ENCODE measurements around the gene SLAIN2.
"Not testable (repeated sequence)": the region's sequence is repeated elsewhere in the genome, so short reads cannot be mapped to it uniquely, and the experiment has no call there.

SLAIN2 gene

DNA sequence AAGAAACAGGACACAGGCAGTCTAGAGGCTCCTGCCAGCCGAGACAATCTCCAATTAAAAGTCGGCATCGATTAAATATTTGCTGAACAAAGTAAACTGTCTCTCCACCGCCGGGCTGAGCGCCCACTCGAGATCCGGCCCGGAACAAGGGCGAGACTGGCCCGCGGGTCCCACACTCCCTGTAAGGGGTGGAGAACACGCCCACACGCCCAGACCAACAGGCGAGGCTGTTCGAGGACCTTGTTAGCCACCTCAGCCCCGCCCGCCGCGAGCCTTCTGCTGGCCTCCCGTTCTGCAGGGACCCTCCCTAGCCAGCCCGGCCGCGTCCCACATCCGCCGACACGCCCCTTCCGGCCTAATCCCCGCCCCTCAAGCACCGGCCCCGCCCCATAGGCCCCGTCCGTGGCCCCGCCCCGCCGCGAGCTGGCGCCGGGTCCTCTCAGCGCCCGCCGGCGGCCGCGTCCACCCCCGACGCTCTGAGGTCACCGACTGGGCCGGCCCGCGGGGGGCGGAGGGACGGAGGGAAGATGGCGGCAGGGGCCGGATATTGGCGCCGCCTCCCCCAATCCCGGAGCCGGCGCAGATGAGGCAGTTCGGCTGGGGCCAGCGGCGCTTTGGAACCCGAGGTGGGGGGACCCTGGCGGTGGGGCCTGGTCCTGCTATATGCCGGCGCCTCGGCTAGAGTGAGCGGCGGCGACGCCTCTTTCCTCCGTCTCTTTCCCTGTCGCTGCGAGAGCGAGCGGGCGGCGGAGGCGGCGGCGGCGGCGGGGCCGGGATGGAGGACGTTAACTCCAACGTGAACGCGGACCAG is at the start of gene SLAIN2:
Gene SLAIN2 (plus strand): TSS at position 565 of the 811 bp plus-strand sequence. CDS start 211 bp downstream, at position 776.
- DNase-seq (ENCODE audit: low read depth in 2 of 3, low spot score in 2 of 3), result peak; percentile 99 to 100 (median 99)

DNA sequence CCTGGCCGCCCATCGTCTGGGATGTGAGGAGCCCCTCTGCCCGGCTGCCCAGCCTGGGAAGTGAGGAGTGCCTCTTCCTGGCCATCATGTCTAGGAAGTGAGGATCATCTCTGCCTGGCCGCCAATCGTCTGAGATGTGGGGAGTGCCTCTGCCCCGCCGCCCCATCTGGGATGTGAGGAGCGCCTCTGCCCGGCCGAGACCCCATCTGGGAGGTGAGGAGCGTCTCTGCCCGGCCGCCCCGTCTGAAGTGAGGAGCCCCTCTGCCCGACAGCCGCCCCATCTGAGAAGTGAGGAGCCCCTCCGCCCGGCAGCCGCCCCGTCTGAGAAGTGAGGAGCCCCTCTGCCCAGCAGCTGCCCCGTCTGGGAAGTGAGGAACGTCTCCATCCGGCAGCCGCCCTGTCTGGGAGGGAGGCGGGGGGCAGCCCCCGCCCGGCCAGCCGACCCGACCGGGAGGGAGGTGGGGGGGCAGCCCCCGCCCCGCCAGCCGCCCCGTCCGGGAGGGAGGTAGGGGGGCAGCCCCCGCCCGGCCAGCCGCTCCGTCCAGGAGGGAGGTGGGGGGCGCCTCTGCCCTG is 49.0 kb upstream of the SLAIN2 start:
- DNase-seq (ENCODE audit: low read depth in 2 of 3, low spot score in 2 of 3), result not testable (repeated sequence)

DNA sequence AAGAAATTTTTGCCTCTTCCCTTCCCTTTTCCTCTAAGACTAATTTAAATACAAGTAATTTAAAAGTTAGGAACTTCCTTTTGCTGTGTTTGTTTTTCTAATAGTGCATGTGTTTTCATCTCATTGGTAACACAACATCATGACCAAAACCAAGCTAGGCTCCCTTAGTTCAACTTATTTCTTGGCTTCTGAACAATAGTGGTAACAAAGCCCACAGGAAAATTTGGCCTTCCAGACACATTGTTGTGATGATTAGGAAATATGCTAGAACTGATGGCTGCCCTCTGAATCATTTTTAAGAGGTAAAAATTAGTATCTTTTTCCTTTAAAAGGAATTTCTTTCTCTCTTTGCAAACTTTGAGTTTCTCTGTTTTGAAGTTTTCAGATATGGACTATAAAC is 46.2 kb upstream of the SLAIN2 start:
- DNase-seq (ENCODE audit: low read depth in 2 of 3, low spot score in 2 of 3), result no peak

DNA sequence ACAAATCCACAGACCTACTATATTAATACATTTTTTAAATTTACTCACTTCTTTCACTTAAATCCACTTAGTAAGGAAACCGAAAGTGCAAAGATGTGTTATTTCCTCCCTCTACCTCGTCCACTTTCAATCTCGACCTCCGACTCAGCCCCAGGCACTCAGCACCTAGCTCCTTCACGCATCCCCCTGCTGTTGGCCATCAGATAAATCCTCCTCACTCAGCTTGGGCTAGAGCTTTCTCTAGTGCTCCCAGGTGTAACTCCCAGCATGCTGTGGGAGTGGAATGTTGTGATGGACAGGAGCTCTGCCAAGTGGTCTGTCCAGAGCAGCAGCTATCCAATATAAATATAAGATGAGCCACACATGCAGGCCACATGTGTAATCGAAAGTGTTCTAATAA is 45.0 kb upstream of the SLAIN2 start:
- no peak for DNase-seq (ENCODE audit: low read depth in 2 of 3, low spot score in 2 of 3)

DNA sequence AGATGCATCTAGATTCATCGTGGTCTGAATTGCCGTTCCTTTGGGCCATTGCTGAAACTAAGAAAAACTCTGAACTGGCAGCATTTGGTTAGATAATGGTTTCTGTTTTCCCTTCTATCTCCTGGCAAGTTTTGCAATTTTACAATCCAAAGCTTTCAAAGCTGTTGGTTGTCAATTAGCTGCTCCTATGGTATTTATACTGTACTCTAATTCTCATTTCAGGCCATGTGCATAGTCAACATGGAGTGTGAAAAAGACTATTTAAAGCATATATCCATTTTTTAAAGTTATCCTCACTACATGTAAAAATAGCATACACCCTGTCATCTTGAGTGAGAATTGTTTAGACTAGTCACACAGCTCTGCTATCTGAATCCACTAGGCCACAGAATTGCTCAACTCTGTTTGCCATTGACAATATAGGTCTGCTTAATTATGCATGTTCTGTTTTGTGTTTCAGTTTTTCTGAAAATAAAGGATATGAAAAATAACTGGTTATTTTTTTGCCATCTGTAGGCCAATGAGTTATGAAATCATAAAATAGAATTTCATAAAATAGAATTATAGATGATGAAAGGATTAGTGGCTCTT is 44.0 kb upstream of the SLAIN2 start:
- DNase-seq (ENCODE audit: low read depth in 2 of 3, low spot score in 2 of 3), result no peak

DNA sequence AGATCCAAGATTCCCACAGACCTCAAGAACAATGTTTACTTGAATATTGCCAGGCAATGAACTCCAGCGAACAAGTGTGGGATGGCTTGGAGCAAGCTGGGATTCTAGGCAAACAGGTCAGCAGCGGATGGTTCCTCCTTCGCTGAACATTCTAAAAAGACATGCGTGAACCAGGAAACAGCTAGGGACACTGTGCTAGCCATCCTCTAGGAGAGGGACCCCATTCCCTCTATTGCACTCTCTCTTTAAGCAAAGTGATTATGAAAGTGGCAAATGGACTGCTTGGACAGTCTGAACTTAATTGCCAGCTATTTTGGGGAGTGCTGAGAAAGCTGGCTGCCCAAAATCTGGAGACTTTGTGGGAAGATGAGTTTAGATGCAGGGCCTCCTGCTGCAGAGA is 41.8 kb upstream of the SLAIN2 start:
- no peak for DNase-seq (ENCODE audit: low read depth in 2 of 3, low spot score in 2 of 3)

DNA sequence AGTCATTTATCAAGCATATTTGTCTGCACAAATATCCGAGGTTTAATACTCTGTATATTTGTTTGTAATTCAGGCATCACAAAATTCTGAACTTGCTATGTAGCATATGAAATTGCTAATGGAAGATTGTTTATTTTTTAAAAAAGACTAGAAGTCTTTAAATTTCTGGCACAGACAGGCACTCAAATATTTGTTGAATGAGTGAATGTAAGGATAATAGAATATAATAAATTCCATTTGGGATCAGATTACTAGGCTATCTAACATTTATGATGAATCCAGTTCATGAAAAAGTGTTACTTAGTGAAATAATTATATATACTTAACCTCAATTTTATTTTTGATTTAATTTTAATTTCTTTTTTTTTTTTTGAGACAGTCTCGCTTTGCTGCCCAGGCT is 41.3 kb upstream of the SLAIN2 start:
- no peak for DNase-seq (ENCODE audit: low read depth in 2 of 3, low spot score in 2 of 3)

DNA sequence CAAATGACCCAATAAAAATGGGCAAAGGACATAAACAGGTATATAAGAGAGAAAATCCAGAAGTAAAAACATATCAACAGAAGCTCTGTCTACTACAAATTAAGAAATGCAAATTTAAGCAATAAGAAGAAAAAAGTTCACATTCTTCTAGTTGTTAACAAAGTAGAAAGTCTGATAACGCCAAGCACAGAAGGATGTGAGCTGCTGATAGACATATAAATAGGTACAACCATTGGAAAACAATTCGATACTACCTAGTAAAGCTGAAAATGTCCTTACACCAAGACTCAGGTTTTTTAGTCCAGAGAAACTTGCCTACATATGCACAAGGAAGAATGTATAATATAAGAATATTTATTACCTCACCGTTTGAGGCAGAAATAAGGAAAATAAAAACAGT is 35.8 kb upstream of the SLAIN2 start:
- DNase-seq (ENCODE audit: low read depth in 2 of 3, low spot score in 2 of 3), result no peak

DNA sequence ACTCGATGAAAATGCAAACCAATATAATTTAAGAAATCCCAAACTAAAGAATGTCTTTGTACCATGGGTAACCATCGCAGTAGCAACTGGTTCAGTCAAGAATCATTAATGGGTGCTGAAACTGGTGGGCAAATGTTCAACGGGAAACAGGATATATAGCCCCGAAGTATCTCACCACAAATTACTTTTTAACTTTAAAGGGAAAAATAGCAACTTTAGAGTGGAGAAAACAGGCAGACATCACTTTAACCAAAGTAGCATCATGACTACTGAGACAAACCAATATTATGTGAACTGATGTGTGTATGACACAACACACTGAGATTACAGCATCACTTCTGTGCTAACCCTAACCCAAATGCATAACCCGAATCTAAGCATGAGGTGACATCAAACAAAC is 33.8 kb upstream of the SLAIN2 start:
- no peak for DNase-seq (ENCODE audit: low read depth in 2 of 3, low spot score in 2 of 3)

DNA sequence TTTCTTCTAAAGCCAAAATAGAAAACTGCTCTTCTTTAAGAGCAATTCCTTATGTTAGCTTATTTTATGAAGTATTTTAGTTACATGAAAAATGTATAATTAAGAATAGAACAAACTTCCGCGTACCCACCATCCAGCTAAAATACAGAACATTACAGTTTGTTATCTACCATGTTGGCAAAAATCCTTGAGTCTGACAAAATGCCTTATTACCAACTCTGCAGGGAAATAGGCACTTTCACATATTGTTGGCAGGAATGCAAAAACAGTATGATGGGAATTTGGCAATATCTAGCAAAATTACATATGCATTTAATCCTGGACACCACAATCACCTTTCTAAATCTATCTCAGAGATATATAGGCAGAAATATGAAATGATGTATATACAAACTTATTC is 32.4 kb upstream of the SLAIN2 start:
- no peak for DNase-seq (ENCODE audit: low read depth in 2 of 3, low spot score in 2 of 3)

DNA sequence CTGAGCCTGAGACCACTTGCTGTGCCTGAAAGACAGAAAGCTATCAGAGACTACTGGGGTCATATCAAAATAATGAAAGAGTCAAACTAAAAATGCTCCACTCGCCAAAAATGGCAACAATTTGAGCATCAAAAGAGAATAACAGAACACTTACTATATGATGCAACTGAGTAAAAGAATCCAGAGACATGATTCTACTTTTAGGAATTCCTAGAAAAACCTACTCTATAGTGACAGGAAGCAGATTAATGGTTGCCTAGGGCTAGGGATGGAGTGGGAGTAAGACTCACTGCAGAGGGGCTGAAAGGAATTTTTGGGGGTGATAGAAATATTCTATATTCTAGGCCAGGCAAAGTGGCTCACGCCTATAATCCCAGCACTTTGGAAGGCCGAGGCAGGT is 29.4 kb upstream of the SLAIN2 start:
- no peak for DNase-seq (ENCODE audit: low read depth in 2 of 3, low spot score in 2 of 3)

DNA sequence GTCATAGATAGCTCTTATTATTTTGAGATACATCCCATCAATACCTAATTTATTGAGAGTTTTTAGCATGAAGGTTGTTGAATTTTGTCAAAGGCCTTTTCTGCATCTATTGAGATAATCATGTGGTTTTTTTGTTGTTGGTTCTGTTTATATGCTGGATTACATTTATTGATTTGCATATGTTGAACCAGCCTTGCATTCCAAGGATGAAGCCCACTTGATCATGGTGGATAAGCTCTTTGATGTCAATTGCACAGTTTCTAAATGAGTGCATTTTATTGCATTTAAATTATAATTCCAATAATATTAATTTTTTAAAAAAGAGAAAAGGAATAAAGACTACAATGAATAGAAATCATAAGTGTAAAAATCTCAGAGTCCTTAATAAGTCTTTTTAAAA is 26.6 kb upstream of the SLAIN2 start:
- DNase-seq (ENCODE audit: low read depth in 2 of 3, low spot score in 2 of 3), result not testable (repeated sequence)

DNA sequence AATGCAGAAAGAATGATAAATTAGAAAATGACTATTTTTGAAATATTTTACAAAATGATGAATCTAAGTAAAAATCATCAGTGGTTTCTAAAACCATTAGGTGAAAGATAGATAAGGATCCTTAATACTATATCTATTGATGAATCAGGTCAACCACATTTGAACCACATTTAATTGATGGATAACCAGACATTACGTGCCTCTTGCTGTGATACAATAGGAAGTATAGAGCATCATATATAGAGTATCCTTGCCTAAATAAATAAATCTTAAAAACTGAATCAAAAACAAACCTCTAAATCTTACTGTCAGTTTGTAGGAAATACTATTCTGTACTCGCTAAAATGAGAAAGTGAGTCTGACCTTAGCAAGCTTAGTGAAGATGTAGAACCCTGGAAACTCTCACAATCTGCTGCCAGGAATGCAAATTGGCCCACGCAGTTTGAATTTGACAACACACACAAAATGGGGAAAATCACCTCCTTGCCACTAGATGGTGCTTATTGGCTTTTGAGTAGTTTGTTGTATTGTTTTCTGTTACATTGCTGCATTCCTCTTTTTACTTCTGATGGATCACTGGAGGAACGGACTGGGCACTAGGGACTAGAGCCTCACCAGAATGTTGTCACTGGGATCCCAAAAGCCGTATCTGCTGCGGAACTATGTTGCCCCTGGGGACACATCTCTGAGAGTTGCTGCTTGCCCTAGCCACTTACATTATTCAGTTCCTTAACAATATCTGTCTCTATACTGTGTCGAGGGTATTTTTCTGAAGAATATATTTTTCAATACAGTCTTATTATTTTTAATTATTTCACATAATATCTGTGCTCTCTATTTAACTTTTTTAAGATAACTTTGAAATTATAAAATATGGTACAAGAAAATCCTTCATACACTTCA is 25.4 kb upstream of the SLAIN2 start:
- DNase-seq (ENCODE audit: low read depth in 2 of 3, low spot score in 2 of 3), result no peak

DNA sequence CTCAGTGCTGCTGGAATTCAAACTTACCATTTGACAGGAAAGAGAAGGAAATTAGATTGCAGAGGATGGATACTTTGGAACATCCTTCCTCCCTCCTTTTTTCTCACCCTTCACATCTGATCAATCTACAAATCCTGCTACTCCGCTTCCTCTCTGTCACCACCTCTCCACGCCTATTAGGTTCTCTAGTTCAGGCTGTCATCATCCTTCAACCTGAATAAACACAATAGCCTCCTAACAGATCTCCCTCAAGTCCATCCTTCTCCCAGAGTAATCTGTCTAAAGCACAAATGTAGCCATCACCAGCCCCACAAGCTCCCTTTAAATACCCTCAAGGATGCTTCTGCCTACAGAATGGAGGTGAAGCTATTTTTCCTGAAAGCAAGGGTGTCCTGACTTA is 20.0 kb upstream of the SLAIN2 start:
- no peak for DNase-seq (ENCODE audit: low read depth in 2 of 3, low spot score in 2 of 3)

DNA sequence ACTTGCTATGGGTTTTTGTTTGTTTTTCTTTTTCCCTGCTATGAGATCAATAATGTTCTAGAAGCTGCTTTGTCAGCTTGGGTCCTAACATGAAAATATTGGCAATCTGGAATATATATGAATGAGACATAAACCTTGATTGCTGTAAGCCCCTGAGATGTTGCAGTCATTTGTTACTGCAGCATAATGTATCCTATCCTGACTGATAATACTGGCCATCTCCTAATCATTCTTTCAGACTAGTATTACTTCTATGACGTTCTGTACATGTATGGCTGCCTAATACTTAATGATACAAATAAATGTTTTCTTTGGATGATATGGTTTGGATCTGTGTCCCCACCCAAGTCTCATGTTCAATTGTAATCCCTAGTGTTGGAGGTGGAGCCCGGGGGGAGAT is 19.3 kb upstream of the SLAIN2 start:
- no peak for DNase-seq (ENCODE audit: low read depth in 2 of 3, low spot score in 2 of 3)

DNA sequence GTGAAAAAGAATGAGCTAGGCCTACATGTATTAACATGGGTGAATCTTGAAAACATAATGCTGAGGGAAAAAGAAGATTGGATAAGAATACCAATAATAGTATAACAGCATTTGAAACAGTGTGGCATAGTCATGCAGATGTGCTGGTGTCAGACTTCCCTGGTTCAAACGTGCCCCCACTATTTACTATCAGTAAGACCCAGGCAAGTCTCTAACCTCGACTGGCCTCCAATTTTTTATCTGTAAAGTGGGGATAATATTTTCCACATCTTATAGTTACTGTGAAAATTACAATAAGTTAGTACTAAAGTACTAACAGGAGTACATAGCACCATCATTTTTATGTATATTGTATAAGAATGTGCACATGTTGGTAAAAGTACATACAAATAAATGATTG is 17.0 kb upstream of the SLAIN2 start:
- DNase-seq (ENCODE audit: low read depth in 2 of 3, low spot score in 2 of 3), result no peak

DNA sequence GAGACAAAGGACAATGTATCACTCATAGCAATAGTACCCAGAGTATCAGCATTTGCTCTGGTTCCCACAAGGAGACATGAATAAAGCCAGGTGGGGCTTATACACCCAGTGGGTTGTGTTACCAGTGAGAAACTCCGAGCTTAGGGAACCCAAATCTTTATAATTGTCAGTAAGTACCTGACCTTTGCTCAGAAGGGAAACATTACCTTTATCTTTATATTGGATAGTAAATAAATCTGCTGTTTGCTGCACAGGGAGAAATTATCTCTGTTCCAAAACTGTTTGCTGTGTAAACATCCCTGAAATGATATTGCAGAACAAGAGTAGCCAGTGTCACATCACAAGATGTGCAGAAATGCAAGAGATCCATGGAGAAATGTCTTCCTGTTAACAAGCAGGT is 12.1 kb upstream of the SLAIN2 start:
- no peak for DNase-seq (ENCODE audit: low read depth in 2 of 3, low spot score in 2 of 3)

DNA sequence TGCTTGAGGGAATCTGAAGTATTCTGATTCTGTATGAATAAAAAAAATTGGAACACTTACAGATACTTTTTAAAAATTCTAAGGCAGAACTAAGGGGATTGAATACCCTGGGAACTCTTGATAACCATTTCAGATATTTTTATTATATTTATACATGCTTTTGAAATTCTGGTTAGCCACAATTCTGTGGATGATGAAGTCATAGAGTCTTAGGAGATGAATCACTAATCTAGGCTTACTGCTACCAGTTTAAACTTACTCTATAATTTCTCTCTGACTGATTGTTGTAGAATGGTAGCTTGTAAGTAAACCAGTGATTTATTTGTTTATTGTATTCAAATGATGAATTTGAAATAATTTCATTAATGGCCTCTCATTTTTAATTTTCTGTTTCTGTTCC is 11.4 kb upstream of the SLAIN2 start:
- no peak for DNase-seq (ENCODE audit: low read depth in 2 of 3, low spot score in 2 of 3)

DNA sequence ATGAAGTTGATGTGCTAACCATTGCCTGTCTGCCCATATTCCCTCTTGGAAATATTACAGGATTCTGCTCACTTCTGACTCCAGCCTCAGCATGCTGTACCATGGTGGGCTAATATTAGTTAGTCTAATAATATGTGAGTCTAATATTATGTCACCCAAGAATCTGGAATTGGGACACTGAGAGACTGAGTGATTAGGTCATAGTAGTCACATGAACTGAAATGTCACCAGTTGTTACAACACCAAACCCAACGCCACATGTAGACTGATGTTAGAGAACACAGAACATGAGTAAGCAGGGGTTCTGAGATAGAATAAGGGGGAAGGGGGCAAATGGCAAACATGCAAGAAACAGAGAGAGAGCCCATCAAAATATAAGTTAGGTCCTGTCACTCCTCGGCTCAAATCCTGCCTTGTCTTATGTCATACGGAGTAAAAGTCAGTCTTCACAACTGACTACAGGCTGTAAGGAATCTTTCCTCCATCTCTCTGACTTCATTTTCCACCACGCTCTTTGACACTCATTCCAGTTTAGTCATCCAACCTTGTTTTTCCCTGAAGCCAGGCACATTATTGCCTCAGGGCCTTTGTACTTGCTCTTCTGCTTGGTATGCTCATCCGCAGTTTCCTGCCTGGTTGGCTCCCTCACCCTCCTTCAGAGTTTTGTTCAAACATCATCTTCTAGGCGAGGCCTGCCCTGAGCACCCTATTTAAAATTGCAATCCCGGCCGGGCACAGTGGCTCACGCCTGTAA is 9.6 kb upstream of the SLAIN2 start:
- DNase-seq (ENCODE audit: low read depth in 2 of 3, low spot score in 2 of 3), result no peak

DNA sequence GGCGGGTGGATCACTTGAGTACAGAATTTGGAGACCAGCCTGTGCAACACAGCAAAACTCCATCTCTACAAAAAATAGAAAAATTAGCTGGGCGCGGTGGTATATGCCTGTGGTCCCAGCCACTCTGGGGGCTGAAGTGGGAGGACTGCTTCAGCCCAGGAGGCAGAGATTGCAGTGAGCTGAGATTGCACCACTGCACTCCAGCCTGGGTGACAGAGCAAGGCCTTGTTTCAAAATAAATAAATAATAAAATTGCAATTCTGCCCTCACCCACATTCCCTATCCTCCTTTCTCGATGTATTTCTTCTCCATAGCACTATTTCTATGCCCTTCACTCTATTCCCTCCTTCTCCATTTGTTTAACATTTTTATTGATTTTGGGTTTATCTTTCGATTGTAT is 8.7 kb upstream of the SLAIN2 start:
- DNase-seq (ENCODE audit: low read depth in 2 of 3, low spot score in 2 of 3), result no peak

DNA sequence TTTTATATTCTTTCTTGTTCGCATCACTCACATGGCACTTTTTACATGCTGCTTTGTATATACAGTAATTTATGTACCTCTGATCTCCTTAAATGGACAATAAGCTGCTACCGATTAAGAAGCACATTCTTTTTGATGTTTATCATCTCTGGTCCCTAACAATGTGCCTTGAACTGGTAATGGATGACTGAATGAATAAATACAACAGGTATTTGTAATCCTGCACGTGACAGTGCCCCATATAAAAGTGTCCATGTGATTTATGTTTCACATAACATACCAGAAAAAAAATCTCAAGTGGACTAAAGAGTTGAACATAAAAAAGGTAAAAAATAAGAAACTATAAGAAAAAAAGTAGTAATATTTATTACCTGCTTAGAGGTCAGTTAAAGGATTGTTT is 7.7 kb upstream of the SLAIN2 start:
- DNase-seq (ENCODE audit: low read depth in 2 of 3, low spot score in 2 of 3), result no peak
